HEK293 (cell line): ENCODE results near the gene CLDN6.

ENCODE experiments used
- KLF16 ChIP-seq: fragments of 450-650 bp; formaldehyde crosslinking; IDR thresholded peaks from 2 replicates; pipeline ENCODE4 v1.5.1; 2017; ENCODE audit warnings: missing biosample characterization, missing genetic modification characterization
- KLF17 ChIP-seq: fragments of 450-650 bp; formaldehyde crosslinking; IDR thresholded peaks from 2 replicates; pipeline ENCODE4 v1.5.1; 2016; ENCODE audit warnings: missing biosample characterization, missing genetic modification characterization
- SP7 ChIP-seq: fragments of 450-650 bp; formaldehyde crosslinking; IDR thresholded peaks from 2 replicates; pipeline ENCODE4 v1.5.1; 2016; ENCODE audit warnings: missing biosample characterization, missing genetic modification characterization
- TCF7L2 ChIP-seq: IDR thresholded peaks from 2 replicates; pipeline ENCODE4 v1.6.1; 2011; ENCODE audit warnings: low read depth, mild to moderate bottlenecking, inconsistent platforms, low read length, moderate library complexity, borderline replicate concordance
- ZEB2 ChIP-seq: fragments of 450-650 bp; formaldehyde crosslinking; IDR thresholded peaks from 2 replicates; pipeline ENCODE4 v1.5.1; 2016; ENCODE audit warnings: missing biosample characterization, missing genetic modification characterization
- ZNF274 ChIP-seq, 2 experiments: fragments of 200-500 bp in 1 of 2; fragments of 450-650 bp in 1 of 2; sonication (Bioruptor generic) in 1 of 2; formaldehyde crosslinking in 1 of 2; IDR thresholded peaks; 2 replicates each; pipeline versions ENCODE4 v1.5.1 to v1.6.1; 2014 to 2016; ENCODE audit warnings: borderline replicate concordance in 1 of 2, inconsistent platforms in 1 of 2, low read length in 1 of 2, missing biosample characterization in 1 of 2, missing genetic modification characterization in 1 of 2
- TF ChIP-seq, protein P1 (sequence below): fragments of 450-650 bp; formaldehyde crosslinking; IDR thresholded peaks from 2 replicates; pipeline ENCODE4 v1.5.1; 2016; ENCODE audit warnings: missing biosample characterization, missing genetic modification characterization

DNA sequence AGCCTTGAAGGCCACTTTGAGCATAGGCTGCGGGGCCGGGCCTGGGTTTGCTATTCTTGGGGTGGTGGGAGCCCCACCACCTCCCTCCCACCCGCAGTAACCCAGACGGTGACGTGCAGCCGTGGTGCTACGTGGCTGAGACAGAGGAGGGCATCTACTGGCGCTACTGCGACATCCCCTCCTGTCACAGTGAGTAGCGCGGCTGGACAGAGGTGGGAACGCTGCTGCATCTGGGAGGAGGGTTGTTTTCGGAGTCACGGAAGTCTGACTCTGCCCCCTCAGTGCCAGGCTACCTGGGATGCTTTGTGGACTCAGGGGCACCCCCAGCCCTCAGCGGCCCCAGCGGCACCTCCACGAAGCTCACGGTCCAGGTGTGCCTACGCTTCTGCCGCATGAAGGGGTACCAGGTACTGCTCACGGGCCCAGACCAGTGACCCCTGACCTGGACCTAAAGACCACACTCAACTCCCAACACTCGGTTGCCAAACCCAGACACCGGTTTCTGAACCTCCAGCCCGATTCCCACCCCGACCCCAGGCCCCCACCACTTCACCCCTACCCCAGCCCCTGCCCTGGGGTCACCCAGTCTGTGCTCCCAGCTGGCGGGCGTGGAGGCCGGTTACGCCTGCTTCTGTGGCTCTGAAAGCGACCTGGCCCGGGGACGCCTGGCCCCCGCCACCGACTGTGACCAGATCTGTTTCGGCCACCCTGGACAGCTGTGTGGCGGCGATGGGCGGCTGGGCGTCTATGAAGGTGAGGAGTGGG is 51.8 kb downstream of the CLDN6 start:
- TF ChIP-seq SP7 (no peak), KLF16 (tag by site-specific recombination) (no peak), TCF7L2 (no peak), KLF17 (tag by site-specific recombination) (no peak), ZEB2 (no peak), ZNF274 (IDR thresholded peaks at IDR 0.05; ENCODE audit: low read length) (no peak), ZNF274 (tag by site-specific recombination; IDR thresholded peaks at IDR 0.05; ENCODE audit: borderline replicate concordance) (no peak)
- TF ChIP-seq, protein P1, sequence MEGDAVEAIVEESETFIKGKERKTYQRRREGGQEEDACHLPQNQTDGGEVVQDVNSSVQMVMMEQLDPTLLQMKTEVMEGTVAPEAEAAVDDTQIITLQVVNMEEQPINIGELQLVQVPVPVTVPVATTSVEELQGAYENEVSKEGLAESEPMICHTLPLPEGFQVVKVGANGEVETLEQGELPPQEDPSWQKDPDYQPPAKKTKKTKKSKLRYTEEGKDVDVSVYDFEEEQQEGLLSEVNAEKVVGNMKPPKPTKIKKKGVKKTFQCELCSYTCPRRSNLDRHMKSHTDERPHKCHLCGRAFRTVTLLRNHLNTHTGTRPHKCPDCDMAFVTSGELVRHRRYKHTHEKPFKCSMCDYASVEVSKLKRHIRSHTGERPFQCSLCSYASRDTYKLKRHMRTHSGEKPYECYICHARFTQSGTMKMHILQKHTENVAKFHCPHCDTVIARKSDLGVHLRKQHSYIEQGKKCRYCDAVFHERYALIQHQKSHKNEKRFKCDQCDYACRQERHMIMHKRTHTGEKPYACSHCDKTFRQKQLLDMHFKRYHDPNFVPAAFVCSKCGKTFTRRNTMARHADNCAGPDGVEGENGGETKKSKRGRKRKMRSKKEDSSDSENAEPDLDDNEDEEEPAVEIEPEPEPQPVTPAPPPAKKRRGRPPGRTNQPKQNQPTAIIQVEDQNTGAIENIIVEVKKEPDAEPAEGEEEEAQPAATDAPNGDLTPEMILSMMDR (tag by site-specific recombination): no peak
